Stimulated activated CD8-positive, alpha-beta memory T cell treated with anti-CD3 and anti-CD28 coated beads, Interleukin-15, amount 100 ng/mL, for 24 hours (primary cell): Measurements from ENCODE around the gene NEK8.

Source experiments
- DNase-seq: peaks from one replicate; pipeline ENCODE4 v3.0.0-alpha.2; 2020; ENCODE audit warnings: low read depth

The NEK8 gene

GRCh38 chr17:28728364-28729200, at the start of gene NEK8:
TSS of gene NEK8 (plus strand) at chr17:28728788. CDS start at chr17:28728814, 26 bp downstream.
- DNase-seq = peak; percentile 96

DNA sequence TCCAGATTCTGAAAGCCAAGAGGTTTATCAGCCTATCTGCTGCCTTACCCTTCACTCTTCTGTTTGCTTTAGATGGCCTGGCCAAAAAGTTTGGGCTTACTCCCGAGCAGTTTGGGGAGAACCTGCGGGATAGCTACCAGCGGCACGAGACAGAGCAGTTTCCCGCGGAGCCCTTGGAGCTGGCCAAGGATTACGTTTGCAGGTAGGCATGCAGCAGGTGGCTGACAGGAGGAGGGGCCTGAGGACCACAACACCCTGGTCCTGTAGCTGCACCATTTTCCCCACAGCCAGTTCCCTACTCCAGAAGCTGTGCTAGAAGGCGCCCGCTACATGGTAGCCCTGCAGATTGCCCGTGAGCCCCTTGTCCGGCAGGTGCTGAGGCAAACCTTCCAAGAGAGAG, 45.9 kb upstream of the NEK8 start:
- DNase-seq = no peak

GRCh38 chr17:28684963-28685362, 43.6 kb upstream of the NEK8 start:
- no peak for DNase-seq

GRCh38 chr17:28685366-28685765, 43.2 kb upstream of the NEK8 start:
- DNase-seq = no peak

GRCh38 chr17:28686296-28686695, 42.3 kb upstream of the NEK8 start:
- no peak for DNase-seq

DNA sequence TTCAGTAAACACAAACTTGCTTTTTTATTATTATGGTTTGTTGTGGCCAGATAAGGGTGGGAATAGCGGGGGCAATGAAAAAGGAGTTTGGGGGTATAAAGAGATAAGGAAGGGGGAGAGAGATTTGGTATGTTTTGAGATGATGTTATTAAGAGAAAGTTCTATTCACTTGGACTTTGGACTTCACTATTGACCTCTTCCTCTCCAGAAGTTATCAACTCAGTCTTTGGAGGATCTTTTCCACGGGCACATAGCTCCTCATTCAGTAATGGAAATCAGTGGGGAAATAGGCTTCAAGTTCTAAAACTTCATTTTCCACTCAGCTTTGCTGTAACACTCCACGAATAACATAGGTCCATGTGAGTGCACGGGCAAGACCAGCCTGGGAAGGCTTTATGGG, 40.1 kb upstream of the NEK8 start:
- no peak for DNase-seq

- DNase-seq = no peak
Measured at GRCh38 chr17:28689011-28689410, 39.6 kb upstream of the NEK8 start.

DNA sequence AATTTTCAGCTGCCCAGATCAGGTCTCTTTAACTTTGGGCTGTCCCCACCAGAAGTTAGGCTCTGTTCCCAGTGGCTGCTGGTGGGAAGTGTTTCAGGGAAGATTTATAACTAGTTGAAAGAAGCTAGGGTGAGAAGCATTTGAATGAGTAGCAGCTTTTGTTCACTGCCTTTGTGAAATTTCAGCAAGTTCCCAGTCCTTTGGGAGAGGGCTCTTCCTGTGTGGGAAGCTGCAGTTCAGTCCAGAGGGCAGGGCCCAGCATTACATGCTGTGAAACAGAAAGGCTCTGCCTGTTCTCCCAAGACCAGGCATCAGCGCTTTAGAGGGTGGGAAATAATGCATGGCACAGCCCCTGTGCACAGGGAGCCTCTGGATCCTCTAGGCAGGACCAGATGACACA, 34.7 kb upstream of the NEK8 start:
- no peak for DNase-seq

GRCh38 chr17:28698253-28698941, 30.2 kb upstream of the NEK8 start:
- DNase-seq = no peak

- no peak for DNase-seq
Measured at GRCh38 chr17:28700278-28700677, 28.3 kb upstream of the NEK8 start.

GRCh38 chr17:28700830-28701492, 27.6 kb upstream of the NEK8 start:
- DNase-seq = no peak

- no peak for DNase-seq
Measured at GRCh38 chr17:28702026-28702751, 26.4 kb upstream of the NEK8 start.

GRCh38 chr17:28702752-28703150, 25.8 kb upstream of the NEK8 start:
- DNase-seq = no peak

- no peak for DNase-seq
Measured at GRCh38 chr17:28703552-28704218, 24.9 kb upstream of the NEK8 start.

GRCh38 chr17:28704219-28704858, 24.2 kb upstream of the NEK8 start:
- DNase-seq = no peak

DNA sequence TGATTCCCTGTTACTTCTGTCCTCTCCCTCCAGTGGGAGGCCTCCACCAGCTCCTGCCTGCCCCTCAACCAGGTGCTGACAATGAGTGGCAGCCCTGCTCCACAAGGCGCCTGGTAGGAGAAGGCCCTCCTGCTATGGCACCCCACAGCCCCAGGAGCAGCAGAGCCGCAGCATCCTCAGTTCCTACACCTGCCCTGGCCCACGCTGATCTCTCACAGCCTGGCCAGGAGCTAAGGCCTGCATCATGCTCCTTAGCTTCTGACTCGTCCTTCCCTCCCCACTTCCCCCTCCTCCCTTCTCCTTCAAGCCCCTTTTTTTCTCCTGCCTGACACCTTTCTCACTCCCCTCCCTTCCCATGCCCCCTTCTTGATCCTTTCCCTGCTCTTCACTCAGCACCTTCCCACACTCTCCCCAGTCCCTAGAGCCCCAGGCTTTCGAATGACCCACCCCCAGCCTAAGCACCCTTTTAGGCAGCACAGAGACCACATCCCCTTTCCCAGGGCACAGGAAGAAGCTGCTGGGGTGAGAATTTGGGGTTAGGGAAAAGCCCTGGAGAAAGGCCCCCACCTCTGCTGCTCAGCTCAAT, 23.4 kb upstream of the NEK8 start:
- DNase-seq = no peak

GRCh38 chr17:28705728-28706334, 22.8 kb upstream of the NEK8 start:
- no peak for DNase-seq

GRCh38 chr17:28706471-28707338, 21.9 kb upstream of the NEK8 start:
- DNase-seq = no peak

- no peak for DNase-seq
Measured at GRCh38 chr17:28707339-28707720, 21.3 kb upstream of the NEK8 start.
